ENCODE measurements around the gene SMAD5. TPM values are rescaled to one million over a fixed set of nuclear protein-coding genes. Genes with fewer than 3 reads are reported as not detected.

The SMAD5 gene
- total and polyA plus RNA-seq, 2 of the 13 experiments (the other 11 are each of a cell fraction or from before 2014, with no cell fraction given): 27.2 to 48.5 TPM

DNA sequence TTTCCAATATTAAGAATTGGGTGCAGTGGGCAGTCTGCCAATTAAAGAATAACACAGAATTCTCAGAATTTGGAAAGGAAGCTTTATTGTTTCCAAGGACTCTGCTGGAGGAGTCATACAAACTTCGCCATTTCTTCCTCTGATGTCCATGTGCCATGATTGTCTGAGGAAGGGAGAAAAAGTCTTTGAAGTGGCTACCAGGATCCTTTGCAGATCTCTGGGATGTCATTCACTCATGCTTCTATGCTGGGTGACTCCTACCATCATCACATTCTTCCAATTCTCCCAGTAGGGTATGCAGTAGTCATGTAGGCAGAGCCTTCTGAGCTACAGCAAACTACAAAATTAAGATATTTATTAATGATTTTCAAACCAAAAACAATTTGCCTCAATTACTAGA, 3.2 kb upstream of the SMAD5 start (continued):
- TF ChIP-seq ZNF407 (CRISPR knock-in tag; IDR thresholded peaks at IDR 0.05; ENCODE audit: not compliant biosample characterization): no peak
- TF ChIP-seq NFIC (IDR thresholded peaks at IDR 0.05; ENCODE audit: low read length): no peak
- TF ChIP-seq, protein P1, sequence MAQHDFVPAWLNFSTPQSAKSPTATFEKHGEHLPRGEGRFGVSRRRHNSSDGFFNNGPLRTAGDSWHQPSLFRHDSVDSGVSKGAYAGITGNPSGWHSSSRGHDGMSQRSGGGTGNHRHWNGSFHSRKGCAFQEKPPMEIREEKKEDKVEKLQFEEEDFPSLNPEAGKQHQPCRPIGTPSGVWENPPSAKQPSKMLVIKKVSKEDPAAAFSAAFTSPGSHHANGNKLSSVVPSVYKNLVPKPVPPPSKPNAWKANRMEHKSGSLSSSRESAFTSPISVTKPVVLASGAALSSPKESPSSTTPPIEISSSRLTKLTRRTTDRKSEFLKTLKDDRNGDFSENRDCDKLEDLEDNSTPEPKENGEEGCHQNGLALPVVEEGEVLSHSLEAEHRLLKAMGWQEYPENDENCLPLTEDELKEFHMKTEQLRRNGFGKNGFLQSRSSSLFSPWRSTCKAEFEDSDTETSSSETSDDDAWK (CRISPR knock-in tag; IDR thresholded peaks at IDR 0.05): no peak
- no peak for TF ChIP-seq U2AF2 (IDR thresholded peaks at IDR 0.05; ENCODE audit: low read depth, low read length)
- no peak for TF ChIP-seq ZNF550 (CRISPR knock-in tag; IDR thresholded peaks at IDR 0.05; ENCODE audit: borderline replicate concordance)
- no peak for TF ChIP-seq ZNF766 (CRISPR knock-in tag; IDR thresholded peaks at IDR 0.05; ENCODE audit: borderline replicate concordance)

Data from HepG2 (cell line).